ENCODE data around the gene FLT3.
"Not testable (repeated sequence)": the region's sequence is repeated elsewhere in the genome, so short reads cannot be mapped to it uniquely, and the experiment has no call there.

Gene FLT3

DNA sequence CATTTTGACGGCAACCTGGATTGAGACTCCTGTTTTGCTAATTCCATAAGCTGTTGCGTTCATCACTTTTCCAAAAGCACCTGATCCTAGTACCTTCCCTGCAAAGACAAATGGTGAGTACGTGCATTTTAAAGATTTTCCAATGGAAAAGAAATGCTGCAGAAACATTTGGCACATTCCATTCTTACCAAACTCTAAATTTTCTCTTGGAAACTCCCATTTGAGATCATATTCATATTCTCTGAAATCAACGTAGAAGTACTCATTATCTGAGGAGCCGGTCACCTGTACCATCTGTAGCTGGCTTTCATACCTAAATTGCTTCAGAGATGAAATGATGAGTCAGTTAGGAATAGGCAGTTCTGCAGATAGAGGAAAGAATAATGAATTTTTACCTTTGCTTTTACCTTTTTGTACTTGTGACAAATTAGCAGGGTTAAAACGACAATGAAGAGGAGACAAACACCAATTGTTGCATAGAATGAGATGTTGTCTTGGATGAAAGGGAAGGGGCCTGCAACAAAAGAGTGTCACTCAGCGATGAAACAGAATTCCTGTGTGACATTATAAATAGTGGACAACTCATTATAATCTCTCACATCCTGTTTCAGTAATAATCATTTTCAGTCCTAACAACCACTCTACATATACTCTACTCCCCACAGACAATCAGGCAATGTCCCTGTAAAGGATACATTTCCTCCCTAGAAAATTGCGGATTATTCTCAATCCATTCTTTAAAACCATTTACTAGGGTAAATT is 66.3 kb downstream of the FLT3 start:
- no peaks in the 10 kb centered on the region for H3K36me3 ChIP-seq (ENCODE audit: control insufficient read depth, insufficient read depth, low read length)
- H3K4me1 ChIP-seq: no peaks in the 10 kb centered on the region
- no peak overlapping the region for H3K27ac ChIP-seq
- TF ChIP-seq, protein P1, sequence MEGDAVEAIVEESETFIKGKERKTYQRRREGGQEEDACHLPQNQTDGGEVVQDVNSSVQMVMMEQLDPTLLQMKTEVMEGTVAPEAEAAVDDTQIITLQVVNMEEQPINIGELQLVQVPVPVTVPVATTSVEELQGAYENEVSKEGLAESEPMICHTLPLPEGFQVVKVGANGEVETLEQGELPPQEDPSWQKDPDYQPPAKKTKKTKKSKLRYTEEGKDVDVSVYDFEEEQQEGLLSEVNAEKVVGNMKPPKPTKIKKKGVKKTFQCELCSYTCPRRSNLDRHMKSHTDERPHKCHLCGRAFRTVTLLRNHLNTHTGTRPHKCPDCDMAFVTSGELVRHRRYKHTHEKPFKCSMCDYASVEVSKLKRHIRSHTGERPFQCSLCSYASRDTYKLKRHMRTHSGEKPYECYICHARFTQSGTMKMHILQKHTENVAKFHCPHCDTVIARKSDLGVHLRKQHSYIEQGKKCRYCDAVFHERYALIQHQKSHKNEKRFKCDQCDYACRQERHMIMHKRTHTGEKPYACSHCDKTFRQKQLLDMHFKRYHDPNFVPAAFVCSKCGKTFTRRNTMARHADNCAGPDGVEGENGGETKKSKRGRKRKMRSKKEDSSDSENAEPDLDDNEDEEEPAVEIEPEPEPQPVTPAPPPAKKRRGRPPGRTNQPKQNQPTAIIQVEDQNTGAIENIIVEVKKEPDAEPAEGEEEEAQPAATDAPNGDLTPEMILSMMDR (IDR thresholded peaks at IDR 0.05): no peak
- H3K9me3 ChIP-seq (ENCODE audit: control insufficient read depth, low read length): no peaks in the 10 kb centered on the region
- no peak overlapping the region for H2AFZ ChIP-seq
- no peak overlapping the region for H3K9ac ChIP-seq
- H3K79me2 ChIP-seq: no peaks in the 10 kb centered on the region
- H3K4me2 ChIP-seq (ENCODE audit: low read length): no peak overlapping the region
- no peak overlapping the region for H3K4me3 ChIP-seq (ENCODE audit: low read depth, low read length)
- H3K27me3 ChIP-seq (ENCODE audit: control insufficient read depth, insufficient read depth, low read length): no peaks in the 10 kb centered on the region

DNA sequence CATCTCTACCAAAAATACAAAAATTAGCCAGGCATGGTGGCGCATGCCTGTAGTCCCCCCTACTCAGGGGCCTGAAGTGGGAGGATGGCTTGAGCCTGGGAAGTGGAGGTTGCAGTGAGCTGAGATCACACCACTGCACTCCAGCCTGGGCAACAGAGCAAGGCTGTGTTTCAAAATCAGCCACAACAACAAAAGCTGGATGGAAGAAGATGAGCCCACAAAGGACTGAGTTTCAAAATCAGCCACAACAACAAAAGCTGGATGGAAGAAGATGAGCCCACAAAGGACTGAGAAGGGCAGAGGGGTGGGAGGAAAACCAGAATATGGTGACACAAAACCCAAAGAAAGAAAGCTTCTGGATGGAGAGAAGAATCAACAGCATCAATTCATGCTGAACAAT is 67.9 kb downstream of the FLT3 start:
- not testable (repeated sequence) for H3K4me3 ChIP-seq (ENCODE audit: low read depth, low read length); H3K27ac ChIP-seq; H3K9ac ChIP-seq; H3K79me2 ChIP-seq; H3K36me3 ChIP-seq (ENCODE audit: control insufficient read depth, insufficient read depth, low read length); H3K27me3 ChIP-seq (ENCODE audit: control insufficient read depth, insufficient read depth, low read length); H2AFZ ChIP-seq; H3K4me2 ChIP-seq (ENCODE audit: low read length); H3K9me3 ChIP-seq (ENCODE audit: control insufficient read depth, low read length); H3K4me1 ChIP-seq

DNA sequence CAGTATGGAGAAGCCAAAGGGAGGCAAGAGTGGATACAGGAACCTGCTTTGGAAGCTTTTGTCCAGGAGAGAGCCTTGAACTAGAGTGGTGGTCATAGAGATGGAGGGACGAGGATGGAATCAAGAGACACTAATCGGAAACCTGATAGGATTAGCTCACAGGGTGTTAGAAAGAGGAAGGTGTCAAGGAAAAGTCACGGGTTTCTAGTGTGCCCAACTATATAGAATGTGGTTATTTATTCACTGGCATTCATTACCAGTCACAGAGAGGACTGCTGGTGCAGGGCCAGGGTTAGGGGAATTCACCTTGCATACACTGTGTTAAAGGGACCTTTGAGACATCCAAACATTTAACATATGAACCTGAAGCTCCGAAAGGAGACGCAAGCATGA is 68.5 kb downstream of the FLT3 start:
- TF ChIP-seq, protein P1 (IDR thresholded peaks at IDR 0.05): no peak
- Histone ChIP-seq H3K4me3 (ENCODE audit: low read depth, low read length) (no peak overlapping the region), H3K4me1 (no peaks in the 10 kb centered on the region), H3K9ac (no peak overlapping the region), H2AFZ (no peak overlapping the region), H3K27me3 (ENCODE audit: control insufficient read depth, insufficient read depth, low read length) (no peaks in the 10 kb centered on the region), H3K36me3 (ENCODE audit: control insufficient read depth, insufficient read depth, low read length) (no peaks in the 10 kb centered on the region), H3K4me2 (ENCODE audit: low read length) (no peak overlapping the region), H3K27ac (no peak overlapping the region), H3K9me3 (ENCODE audit: control insufficient read depth, low read length) (no peaks in the 10 kb centered on the region), H3K79me2 (no peaks in the 10 kb centered on the region)

DNA sequence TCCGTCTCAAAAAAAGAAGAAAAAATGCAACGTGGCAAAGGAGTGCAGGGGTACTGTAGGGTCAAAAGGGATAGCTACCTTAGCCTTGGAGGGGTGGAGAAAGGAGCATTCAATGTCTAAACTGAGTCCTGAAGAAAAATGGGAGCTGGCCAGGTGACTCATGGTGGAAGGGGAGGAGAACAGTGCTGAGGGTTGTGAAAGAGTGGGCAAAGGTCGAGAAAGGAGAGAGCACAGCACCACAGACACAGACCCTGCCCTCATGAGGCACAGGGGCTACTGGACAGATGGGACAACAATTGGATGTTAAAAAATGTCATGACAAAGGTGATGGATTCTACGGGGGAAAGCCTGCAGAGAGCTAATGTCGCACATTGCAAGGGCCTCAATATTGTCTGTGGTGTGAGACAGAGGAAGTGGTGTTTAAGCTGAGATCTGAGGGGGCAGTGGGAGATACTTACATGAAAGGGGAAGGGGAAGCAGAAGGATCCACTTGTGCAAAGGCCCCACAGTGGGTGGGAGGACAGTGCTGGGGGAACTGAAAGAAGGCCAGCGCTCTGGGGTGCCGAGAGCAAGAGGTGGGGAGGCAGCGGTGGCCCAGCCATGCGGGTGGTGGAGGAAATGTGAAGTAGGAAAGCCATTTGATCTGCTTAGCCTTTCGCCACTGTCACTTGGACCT is 69.0 kb downstream of the FLT3 start:
- H3K4me2 ChIP-seq (ENCODE audit: low read length): no peak overlapping the region
- no peak overlapping the region for H3K27ac ChIP-seq
- TF ChIP-seq, protein P1 (IDR thresholded peaks at IDR 0.05): no peak

DNA sequence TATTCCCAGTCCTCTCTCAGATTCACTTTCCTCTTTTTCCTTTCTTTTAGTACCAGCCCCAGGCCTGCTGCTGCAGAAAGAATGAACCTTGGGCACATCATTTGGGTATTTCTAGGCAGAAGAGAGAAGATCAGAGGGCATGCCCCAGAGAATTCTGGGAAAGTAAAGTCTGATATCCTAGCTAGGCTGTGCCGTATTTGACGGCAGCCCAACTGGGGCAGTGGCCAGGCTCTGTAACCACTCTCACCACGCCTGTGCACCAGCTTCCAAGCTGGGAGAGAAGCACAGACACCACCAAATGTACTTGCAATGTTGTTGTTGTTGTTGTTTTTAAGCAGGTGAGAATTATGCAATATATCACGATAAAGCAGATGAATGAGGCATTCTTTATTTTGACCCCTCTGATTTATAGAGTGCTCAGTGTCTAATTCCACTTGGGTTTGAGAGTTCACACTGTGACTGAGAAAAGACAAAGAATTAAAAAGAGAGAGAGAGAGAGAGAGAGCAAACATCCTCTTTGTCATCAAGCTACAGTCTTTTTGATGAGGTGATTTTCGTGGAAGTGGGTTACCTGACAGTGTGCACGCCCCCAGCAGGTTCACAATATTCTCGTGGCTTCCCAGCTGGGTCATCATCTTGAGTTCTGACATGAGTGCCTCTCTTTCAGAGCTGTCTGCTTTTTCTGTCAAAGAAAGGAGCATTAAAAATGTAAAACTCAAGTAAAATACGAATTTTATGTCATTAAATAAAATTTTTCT is 72.6 kb downstream of the FLT3 start:
- no peaks in the 10 kb centered on the region for H3K27me3 ChIP-seq (ENCODE audit: control insufficient read depth, insufficient read depth, low read length)

More for the DNA sequence above, 69.0 kb downstream of the FLT3 start:
- Histone ChIP-seq H3K9me3 (ENCODE audit: control insufficient read depth, low read length) (no peaks in the 10 kb centered on the region), H3K36me3 (ENCODE audit: control insufficient read depth, insufficient read depth, low read length) (no peaks in the 10 kb centered on the region), H3K27me3 (ENCODE audit: control insufficient read depth, insufficient read depth, low read length) (no peaks in the 10 kb centered on the region), H3K4me1 (no peaks in the 10 kb centered on the region), H3K4me3 (ENCODE audit: low read depth, low read length) (no peak overlapping the region), H2AFZ (no peak overlapping the region), H3K9ac (no peak overlapping the region), H3K79me2 (no peaks in the 10 kb centered on the region)

More for the DNA sequence above, 72.6 kb downstream of the FLT3 start:
- Histone ChIP-seq H3K79me2 (no peaks in the 10 kb centered on the region), H3K9me3 (ENCODE audit: control insufficient read depth, low read length) (no peaks in the 10 kb centered on the region), H2AFZ (no peak overlapping the region), H3K4me3 (ENCODE audit: low read depth, low read length) (no peak overlapping the region), H3K4me1 (no peaks in the 10 kb centered on the region), H3K9ac (no peak overlapping the region), H3K27ac (no peak overlapping the region), H3K36me3 (ENCODE audit: control insufficient read depth, insufficient read depth, low read length) (no peaks in the 10 kb centered on the region), H3K4me2 (ENCODE audit: low read length) (no peak overlapping the region)
- TF ChIP-seq, protein P1 (IDR thresholded peaks at IDR 0.05): no peak
